GM21447 (cell line): ENCODE data around the gene TSPAN9.

Experiments
- ATAC-seq: cut with Tn5 transposase; IDR thresholded peaks from one replicate; pipeline ENCODE4 v1.9.1; 2021; ENCODE audit not compliant: unreplicated experiment

Gene TSPAN9

DNA sequence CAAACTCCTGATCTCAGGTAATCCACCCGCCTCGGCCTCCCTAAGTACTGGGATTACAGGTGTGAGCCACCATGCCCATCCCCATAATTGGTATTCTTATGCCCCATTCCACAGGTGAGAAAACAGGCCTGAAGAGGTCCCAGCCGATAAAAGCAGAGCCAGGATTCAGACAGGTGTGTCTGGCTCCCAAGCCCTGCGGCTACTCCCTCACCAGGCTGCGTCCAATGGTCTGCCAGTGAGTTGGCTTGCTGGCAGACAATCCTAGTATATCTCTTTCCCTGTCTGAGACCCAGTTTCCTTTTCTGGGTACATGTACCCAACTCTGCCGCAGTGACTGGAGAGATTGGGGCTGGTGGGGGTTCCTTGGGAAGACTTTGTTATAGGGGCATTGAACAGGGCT is 1.9 kb upstream of the TSPAN9 start:
- no peak for ATAC-seq

GRCh38 chr12:3077572-3078081 is 448 bp downstream of the TSPAN9 start:
- ATAC-seq = no peak

DNA sequence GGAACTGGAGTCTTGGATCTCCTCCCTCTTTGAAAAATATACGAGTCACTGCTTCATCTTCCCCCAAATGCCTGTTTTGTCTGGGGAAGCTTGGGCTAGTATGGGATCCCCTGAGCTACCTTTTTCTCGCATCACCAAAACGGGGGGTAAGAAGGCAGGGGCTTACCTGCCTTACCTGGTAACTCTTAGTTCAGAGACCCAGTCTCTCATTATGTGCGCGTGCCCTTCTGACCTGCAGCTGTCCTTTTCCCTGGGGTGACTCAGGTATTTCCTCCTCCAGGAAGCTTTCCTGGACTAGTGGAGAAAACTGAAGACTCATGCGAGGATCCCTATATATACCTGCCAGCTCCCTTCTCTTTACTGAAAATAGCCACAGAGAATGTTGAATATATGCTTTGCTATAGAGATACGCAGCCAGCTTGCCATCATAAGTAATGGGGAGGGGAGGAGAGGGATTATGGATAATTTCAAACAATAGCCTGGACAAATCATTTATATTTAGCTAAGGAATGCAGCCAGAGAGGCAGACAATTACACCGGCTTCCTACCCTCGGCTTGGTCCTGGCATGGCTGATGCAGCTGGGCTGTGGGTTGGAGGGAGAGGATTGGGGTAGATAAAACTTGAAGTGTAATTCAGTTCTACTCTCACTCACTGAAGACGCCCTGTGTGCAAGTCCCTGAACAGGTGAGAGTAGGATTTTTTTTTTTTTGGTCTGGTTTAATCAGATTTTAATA is 1.1 kb downstream of the TSPAN9 start:
- ATAC-seq = no peak

DNA sequence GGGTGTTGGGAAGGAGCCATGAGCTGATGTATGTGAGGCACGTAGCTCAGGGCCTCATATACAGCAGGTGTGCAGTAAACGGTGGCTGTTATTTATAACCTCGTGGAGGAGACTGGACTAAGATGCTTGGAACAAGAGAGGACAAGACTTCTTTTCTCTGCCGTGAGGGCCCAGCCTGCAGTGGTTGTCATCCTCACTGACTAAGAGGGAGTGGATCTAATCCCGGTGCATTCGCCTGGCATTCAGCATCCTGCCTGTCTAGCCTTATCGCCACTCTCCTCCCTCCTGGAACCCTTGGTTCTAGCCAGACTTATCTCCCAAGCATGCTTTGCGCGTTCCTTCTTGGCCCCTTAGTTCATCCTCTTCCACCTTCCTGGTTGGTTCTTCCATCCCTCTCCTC is 3.9 kb downstream of the TSPAN9 start:
- no peak for ATAC-seq

- no peak for ATAC-seq
These were observed 4.7 kb downstream of the TSPAN9 start for GRCh38 chr12:3081886-3082285.

DNA sequence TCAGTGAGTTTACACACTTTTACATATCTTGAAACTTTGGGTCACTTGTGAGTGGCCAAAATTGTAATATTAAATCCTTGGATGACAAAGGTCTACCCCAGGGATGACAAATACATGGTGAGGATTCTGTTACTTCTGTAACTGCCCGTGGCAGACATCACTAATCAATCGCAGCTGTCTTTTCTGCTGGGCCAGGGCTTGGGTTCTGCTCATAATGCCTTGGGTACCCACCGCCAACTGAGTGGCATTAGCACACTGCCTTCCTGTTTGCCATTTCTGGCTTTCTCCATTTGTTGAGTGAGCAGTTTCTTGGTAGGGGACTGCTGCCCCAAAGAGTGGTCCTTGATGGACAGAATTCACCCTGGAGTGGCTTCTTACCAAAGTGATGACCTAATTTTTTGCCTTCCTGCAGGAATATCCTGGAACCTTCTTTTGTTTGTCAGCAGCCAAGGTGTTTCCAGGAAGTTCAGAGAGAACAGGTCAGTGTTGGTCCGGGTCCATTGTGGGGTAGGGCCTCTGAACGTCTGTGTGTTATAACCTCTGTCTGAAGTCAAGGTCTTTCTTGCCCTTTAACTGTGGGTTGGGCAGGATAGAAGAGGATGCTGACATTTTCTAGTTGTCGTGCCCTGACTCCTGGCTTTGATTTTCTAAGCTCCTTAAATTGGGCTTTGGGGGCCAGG is 6.2 kb downstream of the TSPAN9 start:
- no peak for ATAC-seq

DNA sequence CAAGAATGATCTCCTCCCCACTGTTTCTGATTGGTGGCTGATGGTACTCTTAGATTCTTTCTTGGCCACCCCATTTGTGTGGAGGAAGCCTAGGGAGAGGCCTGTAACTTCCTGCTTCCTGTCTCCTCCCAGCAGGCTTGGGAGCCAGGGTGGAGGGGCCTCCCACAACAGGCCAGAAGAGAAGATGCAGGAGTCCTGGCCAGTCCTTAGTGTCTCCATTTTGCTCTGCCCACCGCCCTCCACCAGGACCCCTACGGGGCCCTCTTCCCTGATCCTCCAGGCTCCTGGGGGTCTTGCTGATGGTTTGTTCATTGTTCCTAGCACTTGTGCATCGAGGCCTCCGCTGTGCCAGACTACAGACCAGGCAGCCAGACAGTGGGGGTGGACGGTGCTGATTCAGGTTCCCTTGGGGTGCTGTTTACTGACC is 6.8 kb downstream of the TSPAN9 start:
- no peak for ATAC-seq

DNA sequence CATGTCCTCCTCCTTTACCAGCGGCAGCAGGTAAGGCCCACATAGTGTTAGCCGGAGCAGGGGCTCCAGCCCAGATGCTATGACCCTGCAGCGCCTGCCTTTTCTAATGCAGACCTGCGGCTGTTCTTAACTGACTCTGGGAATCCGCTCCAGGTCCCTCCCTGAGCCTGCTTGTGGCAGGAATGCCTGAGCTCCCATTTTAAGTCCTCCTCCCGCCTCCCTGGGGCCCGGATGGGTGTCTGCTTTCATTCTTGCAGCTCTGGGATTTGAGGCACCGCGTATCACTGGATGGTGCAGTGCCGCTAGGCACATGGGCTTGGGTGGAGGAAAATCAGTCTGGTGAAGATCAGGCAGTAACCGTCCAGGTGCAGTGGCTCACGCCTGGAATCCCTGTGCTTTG is 7.6 kb downstream of the TSPAN9 start:
- no peak for ATAC-seq

- ATAC-seq = no peak
These were observed 8.4 kb downstream of the TSPAN9 start for GRCh38 chr12:3085341-3086139.

GRCh38 chr12:3086211-3086610 is 9.0 kb downstream of the TSPAN9 start:
- no peak for ATAC-seq

- ATAC-seq = no peak
These were observed 9.6 kb downstream of the TSPAN9 start for GRCh38 chr12:3086729-3087323.

GRCh38 chr12:3087758-3088650 is 10.8 kb downstream of the TSPAN9 start:
- no peak for ATAC-seq

- ATAC-seq = no peak
These were observed 12.4 kb downstream of the TSPAN9 start for GRCh38 chr12:3089588-3089987.

- no peak for ATAC-seq
These were observed 13.3 kb downstream of the TSPAN9 start for GRCh38 chr12:3090240-3091037.

DNA sequence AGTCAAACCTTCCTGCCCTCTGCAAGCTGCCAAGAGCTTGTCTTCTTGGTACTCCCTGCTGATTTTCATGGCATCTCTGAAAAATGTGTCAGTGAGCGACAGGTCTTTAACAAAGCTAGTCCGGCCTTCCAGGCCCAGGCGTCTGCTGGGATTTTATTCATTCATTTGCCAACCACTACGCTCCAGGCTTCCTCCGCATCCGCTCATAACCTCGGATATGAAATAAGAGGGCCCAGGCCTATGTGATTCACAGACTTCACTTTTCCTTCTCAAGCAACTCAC is 13.8 kb downstream of the TSPAN9 start:
- ATAC-seq = no peak

GRCh38 chr12:3091382-3092241 is 14.4 kb downstream of the TSPAN9 start:
- no peak for ATAC-seq

DNA sequence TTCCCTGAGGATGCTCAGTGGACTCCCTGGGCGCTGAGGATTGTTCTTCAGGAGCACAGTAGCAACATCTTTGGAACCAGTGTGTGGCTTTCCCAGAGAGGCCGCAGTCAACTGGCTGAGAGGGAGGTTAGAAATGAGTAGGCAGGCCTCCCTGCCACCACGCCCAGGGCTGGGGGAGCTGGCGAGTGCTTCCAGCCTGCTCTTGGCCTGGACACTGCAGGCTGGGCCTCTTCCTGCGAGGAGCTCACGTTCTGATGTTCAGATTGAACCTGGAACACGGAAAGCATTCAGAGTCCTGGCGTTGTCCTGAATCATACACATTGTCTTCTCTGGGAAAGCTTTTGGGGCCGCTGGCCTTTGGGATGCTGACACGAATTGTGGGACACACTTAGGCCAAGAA is 15.6 kb downstream of the TSPAN9 start:
- no peak for ATAC-seq

- ATAC-seq = no peak
These were observed 20.1 kb downstream of the TSPAN9 start for GRCh38 chr12:3097186-3097804.
